Fibroblast of the conjunctiva (primary cell): Measurements from ENCODE around the gene NTHL1.

Source experiments
- DNase-seq: peaks from one replicate; pipeline ENCODE4 v3.0.0-alpha.2; 2010; ENCODE audit warnings: low read depth

Gene NTHL1

GRCh38 chr16:2063861-2064260 lies 16.2 kb upstream of the NTHL1 start:
- DNase-seq, result no peak

- no peak for DNase-seq
These were observed 15.2 kb upstream of the NTHL1 start for GRCh38 chr16:2062801-2063200.

GRCh38 chr16:2061526-2061925 lies 13.9 kb upstream of the NTHL1 start:
- DNase-seq, result no peak

- no peak for DNase-seq
These were observed 13.4 kb upstream of the NTHL1 start for GRCh38 chr16:2061023-2061422.

- DNase-seq, result no peak
These were observed 12.7 kb upstream of the NTHL1 start for GRCh38 chr16:2060346-2060745.

- DNase-seq, result no peak
These were observed 11.2 kb upstream of the NTHL1 start for GRCh38 chr16:2058872-2059271.

GRCh38 chr16:2058420-2058819 lies 10.8 kb upstream of the NTHL1 start:
- DNase-seq, result no peak

DNA sequence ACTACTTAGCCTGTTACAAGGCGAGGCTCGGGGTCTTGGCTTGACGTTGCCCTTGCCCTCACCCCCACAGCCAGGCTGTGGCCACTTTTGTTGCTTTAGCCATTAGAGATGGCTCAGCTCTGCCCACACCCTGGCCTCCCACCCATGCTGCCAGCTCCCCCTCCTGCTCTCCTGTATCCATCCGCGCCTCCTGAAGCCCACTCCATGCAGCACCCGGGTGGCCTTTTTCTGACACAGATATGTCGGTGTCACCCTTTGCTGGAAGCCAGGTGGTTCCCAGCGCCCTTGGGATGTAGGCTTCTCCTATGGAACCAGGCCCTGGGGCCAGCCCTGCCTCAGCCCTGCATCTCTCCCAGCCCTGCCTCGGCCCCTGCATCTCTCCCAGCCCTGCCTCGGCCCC lies 9.8 kb upstream of the NTHL1 start:
- no peak for DNase-seq

- no peak for DNase-seq
These were observed 9.2 kb upstream of the NTHL1 start for GRCh38 chr16:2056681-2057407.

DNA sequence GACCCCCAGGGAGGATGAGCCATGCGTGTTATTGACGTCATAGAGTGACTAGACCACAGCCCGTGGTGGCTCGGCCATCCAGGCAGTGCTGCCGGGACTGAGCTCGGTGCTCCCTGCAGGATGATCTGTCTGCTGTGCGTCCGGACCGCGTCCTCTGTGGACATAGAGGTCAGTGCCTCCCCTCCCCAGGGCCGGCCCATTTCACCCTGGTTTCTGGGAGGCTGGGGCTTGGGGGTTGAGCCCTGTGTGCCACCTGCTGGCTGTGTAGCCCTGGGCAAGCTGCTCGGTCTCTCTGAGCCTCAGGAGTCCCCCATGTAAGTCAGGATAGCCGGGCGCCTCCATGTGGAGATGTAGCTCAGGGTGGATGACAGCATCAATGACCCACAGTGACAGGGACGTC lies 8.4 kb upstream of the NTHL1 start:
- DNase-seq, result no peak

DNA sequence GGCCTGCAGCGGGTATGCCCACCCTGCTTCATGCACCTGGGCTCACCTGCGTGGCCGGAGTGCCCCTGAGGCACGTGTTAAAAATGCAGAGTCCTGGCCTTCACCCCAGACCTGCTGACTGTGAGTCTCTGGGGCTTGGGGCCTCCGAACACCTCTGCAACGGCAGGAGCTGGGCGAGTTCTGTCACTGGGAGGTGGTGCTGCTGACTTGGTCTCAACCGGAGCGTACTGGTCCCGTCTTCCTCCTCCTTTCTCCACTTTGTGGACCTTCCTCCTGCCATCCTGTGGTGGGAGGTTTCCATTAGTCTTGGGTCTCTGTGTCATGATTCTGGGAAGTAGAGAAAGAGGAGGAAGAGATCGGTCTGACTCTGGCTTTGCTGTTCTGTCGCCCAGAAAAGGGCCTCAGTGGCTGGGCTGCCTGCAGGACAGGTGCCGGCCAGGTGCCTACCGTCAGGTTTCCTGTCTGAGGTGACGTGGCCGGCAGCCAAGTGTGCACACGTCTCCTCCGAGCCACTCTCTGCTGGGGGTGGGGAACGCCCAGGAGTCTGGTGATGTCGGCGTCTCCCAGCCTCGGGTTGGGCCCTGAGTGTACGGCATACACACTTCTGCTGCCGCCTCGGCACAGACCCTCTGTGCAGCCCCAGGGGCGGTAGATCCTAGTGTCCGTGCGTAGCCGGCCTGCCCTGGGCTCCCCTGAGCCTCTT lies 7.1 kb upstream of the NTHL1 start:
- DNase-seq, result no peak

- no peak for DNase-seq
These were observed 6.3 kb upstream of the NTHL1 start for GRCh38 chr16:2053897-2054296.

DNA sequence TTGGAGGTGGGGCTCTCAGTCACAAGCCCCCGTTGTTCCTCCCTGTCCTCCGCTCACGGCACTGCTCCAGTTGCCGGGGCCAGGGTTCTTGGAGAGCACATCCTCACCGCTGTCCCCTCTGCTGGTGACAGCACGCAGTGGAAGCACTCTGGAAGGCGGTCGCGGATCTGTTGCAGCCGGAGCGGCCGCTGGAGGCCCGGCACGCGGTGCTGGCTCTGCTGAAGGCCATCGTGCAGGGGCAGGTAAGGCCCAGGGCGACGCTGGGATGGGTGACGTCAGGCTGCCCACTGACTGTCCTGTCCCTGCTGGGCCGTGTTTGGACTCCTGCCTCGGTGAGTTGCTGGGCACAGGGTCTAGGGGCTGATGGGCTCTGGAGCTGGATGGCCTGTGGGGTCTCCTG lies 5.6 kb upstream of the NTHL1 start:
- DNase-seq, result no peak

GRCh38 chr16:2048116-2048543 lies 496 bp upstream of the NTHL1 start:
- no peak for DNase-seq

DNA sequence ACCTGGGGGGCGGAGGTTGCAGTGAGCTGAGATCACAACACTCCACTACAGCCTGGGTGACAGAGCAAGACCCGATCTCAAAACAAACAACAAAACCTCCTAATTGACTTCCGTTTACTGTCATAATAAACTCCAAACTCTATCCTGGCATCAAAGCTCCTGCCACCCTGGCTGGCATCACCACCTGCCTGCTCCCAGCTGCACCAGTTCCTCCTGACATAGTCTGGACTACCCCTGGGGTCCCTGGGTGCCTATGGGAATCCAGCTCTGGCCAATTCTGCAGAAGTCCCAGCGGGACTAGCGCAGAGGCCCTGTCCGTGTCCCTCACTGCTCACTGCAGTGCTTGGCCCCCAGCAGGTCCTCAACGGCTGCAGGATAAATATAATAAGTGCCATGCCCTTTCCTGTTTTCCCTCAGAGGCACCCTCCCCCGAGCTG lies 723 bp downstream of the NTHL1 start:
- DNase-seq, result no peak

DNA sequence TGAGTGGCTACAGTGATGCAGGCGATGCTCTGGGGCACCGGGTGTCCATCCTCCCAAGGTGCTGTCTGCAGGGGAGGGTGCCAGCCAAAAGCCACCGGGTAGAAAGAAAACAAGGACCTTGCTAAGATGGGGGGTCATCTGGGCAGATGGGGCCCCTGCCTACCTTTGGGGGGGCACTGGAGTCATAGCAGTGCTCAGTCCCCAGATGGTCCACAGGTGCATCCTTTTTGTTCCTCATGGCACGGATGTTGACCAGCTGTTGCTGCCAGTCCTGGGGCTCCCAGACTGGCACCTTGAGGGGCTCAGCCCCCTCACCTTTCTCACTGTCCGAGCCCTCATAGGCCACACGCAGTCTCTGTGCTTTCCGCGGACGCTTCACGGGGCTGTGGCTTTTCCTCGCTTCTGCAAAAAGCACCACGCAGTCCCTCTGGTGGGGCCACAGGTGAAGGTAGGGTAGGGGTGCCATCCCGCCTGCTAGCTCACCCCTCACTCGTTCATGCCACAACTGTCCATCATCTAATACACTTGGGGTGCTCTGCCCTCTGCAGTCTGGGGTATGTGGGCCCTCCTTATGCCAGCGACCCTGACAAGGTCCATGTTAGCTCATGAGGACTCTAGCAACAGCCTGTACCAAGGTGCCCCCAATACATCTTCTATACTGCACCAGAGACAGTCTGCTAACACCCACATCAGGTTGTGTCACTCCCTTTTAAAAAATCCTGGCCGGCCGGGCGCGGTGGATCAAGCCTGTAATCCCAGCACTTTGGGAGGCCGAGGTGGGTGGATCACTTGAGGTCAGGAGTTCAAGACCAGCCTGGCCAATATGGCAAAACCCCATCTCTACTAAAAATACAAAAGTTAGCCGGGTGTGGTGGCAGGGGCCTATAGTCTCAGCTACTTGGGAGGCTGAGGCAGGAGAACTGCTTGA lies 1.4 kb downstream of the NTHL1 start:
- DNase-seq, result no peak

GRCh38 chr16:2044541-2044940 lies 3.1 kb downstream of the NTHL1 start:
- no peak for DNase-seq

- no peak for DNase-seq
These were observed 3.8 kb downstream of the NTHL1 start for GRCh38 chr16:2043667-2044451.

- no peak for DNase-seq
These were observed 4.5 kb downstream of the NTHL1 start for GRCh38 chr16:2042986-2043666.

DNA sequence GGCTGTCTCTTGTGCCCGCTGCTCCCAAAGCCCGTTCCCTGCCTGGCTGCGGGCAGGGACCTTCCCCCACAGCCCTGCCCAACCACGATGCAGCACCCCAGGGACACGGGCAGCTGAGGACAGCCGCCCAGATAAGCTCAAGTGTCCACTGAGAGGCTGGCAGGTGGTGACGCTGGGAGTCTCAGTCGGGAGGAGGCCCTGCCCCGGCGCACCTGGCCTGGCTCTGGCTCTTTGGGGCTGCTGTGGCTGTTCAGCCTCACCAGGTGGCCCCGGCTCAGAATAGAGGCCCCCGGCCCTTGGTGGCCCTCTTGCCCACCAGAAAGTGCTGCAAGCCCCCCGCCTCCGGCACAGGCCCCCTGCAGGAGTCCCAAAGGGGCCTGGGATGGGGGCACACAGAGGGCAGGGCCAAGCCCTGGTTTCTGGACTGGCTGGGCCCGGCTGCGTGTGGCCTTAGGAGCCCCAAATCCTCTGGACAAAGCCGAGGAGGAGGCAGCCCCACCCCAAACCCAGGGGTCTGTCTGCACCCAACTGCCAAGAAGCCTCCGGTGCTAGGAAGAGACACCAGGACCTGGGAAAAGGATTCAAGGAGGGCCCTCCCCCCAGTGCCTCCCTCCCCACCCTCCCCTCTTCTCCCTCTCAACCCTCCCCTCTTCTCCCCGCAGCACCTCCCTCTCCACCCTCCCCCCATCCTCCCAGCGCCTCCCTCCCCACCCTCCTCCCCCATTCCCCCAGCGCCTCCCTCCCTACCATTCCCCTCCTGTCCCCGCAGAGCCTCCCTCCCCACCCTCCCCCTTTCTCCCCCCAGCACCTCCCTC lies 5.3 kb downstream of the NTHL1 start:
- no peak for DNase-seq
